Trophoblast cell (in vitro differentiated cells and primary cell): ENCODE results near the gene GLG1.

Experiments used
- DNase-seq, 2 donors: peaks; one replicate each; pipeline ENCODE4 v3.0.0-alpha.2; 2016
- H2AFZ ChIP-seq: 2 replicates; pipeline ENCODE4 v1.6.1; 2013; ENCODE audit warnings: low read length, moderate library complexity, mild to moderate bottlenecking; ENCODE audit not compliant: insufficient read depth, poor library complexity
- H2AK5ac ChIP-seq: 2 replicates; pipeline ENCODE4 v1.6.1; 2013; ENCODE audit warnings: mild to moderate bottlenecking, low read length
- H2BK120ac ChIP-seq: 2 replicates; pipeline ENCODE4 v1.6.1; 2013; ENCODE audit warnings: low read length, mild to moderate bottlenecking, moderate library complexity; ENCODE audit not compliant: insufficient read depth, poor library complexity
- H2BK12ac ChIP-seq: 2 replicates; pipeline ENCODE4 v1.6.1; 2013; ENCODE audit warnings: mild to moderate bottlenecking, low read length, moderate library complexity
- H2BK5ac ChIP-seq: 2 replicates; pipeline ENCODE4 v1.6.1; 2013; ENCODE audit warnings: low read length, low read depth, moderate library complexity, mild to moderate bottlenecking; ENCODE audit not compliant: poor library complexity
- H3K14ac ChIP-seq: 2 replicates; pipeline ENCODE4 v1.6.1; 2013; ENCODE audit warnings: mild to moderate bottlenecking, low read length
- H3K18ac ChIP-seq: 2 replicates; pipeline ENCODE4 v1.6.1; 2013; ENCODE audit warnings: mild to moderate bottlenecking, low read length
- H3K23ac ChIP-seq: 2 replicates; pipeline ENCODE4 v1.6.1; 2013; ENCODE audit warnings: low read length
- H3K27ac ChIP-seq: 2 replicates; pipeline ENCODE4 v1.5.1; 2013; ENCODE audit warnings: low read depth, mild to moderate bottlenecking, inconsistent platforms, low read length, moderate library complexity
- H3K27me3 ChIP-seq: 2 replicates; pipeline ENCODE4 v1.6.1; 2013; ENCODE audit warnings: inconsistent platforms, mild to moderate bottlenecking, low read length, moderate library complexity; ENCODE audit not compliant: insufficient read depth
- H3K36me3 ChIP-seq, 2 experiments: 1 replicate in 1 of 2; 2 replicates in 1 of 2; pipeline ENCODE4 v1.6.1; 2013; ENCODE audit warnings: low read length in 2 of 2, mild to moderate bottlenecking in 2 of 2, moderate library complexity in 1 of 2; ENCODE audit not compliant: insufficient read depth in 2 of 2, control insufficient read depth in 1 of 2
- H3K4ac ChIP-seq: 2 replicates; pipeline ENCODE4 v1.6.1; 2013; ENCODE audit warnings: low read depth, mild to moderate bottlenecking, low read length, moderate library complexity
- H3K4me1 ChIP-seq, 2 experiments: 1 replicate in 1 of 2; 2 replicates in 1 of 2; pipeline ENCODE4 v1.6.1; 2013; ENCODE audit warnings: low read length in 2 of 2, mild to moderate bottlenecking in 2 of 2, moderate library complexity in 1 of 2; ENCODE audit not compliant: insufficient read depth in 2 of 2, control insufficient read depth in 1 of 2
- H3K4me2 ChIP-seq: 2 replicates; pipeline ENCODE4 v1.6.1; 2013; ENCODE audit warnings: inconsistent platforms, mild to moderate bottlenecking, low read length, moderate library complexity
- H3K4me3 ChIP-seq: 2 replicates; pipeline ENCODE4 v1.5.1; 2013; ENCODE audit warnings: mild to moderate bottlenecking, low read depth, low read length, inconsistent platforms
- H3K79me1 ChIP-seq: one replicate; pipeline ENCODE4 v1.6.1; 2013; ENCODE audit warnings: low read length
- H3K79me2 ChIP-seq: 2 replicates; pipeline ENCODE4 v1.6.1; 2013; ENCODE audit warnings: low read length, mild to moderate bottlenecking; ENCODE audit not compliant: control insufficient read depth, insufficient read depth, poor library complexity
- H3K9ac ChIP-seq: 2 replicates; pipeline ENCODE4 v1.6.1; 2013; ENCODE audit warnings: mild to moderate bottlenecking, low read length
- H3K9me3 ChIP-seq: 2 replicates; pipeline ENCODE4 v1.6.1; 2013; ENCODE audit warnings: low read depth, mild to moderate bottlenecking, control low read depth, inconsistent platforms, low read length; ENCODE audit not compliant: insufficient read depth
- H4K12ac ChIP-seq: 2 replicates; pipeline ENCODE4 v1.6.1; 2013; ENCODE audit warnings: low read depth, mild to moderate bottlenecking, low read length, moderate library complexity
- H4K8ac ChIP-seq: 2 replicates; pipeline ENCODE4 v1.6.1; 2013; ENCODE audit warnings: low read depth, mild to moderate bottlenecking, low read length, moderate library complexity
- H4K91ac ChIP-seq: one replicate; pipeline ENCODE4 v1.6.1; 2013; ENCODE audit warnings: low read depth, mild to moderate bottlenecking, low read length, moderate library complexity
- WGBS: extraction: QIAGEN DNeasy Blood & Tissue Kit; methylation state at CpG from one replicate; pipeline ENCODE4 v1.1.7; 2013; ENCODE audit warnings: missing lambda C conversion rate; ENCODE audit not compliant: insufficient read length, insufficient coverage; ENCODE audit errors: extremely low coverage; 5-methylcytosine and 5-hydroxymethylcytosine counted together

Gene GLG1

DNA sequence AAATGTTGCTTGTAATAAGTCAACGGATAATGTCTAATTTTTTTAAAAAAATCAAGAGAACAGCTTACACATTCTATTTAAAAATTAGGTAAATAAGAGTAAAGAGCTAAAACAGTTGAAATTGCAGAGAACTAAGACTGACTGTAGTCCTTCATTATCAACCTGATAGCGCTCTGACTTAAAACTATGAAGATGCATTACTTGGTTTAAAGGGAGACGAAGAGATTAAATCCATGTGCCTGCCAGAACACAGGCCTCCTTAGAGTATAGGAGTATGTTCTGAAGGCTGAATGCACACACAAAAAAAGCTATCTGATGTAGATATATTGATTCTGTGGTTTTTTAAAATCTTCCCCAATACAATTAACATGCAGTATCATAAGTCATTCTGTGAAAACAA is 28.5 kb downstream of the GLG1 start:
- H2BK120ac ChIP-seq: no peak overlapping the region
- no peak overlapping the region for H4K8ac ChIP-seq
- no peak overlapping the region for H4K91ac ChIP-seq
- no peak overlapping the region for H3K23ac ChIP-seq
- H2BK5ac ChIP-seq: no peak overlapping the region
- no peak for DNase-seq
- no peak overlapping the region for H3K14ac ChIP-seq
- H3K9me3 ChIP-seq: no peaks in the 10 kb centered on the region
- peaks cover 1% of the 10 kb centered on the region for H3K79me2 ChIP-seq
- no peak overlapping the region for H3K18ac ChIP-seq
- no peak overlapping the region for H3K9ac ChIP-seq
- no peak overlapping the region for H3K27ac ChIP-seq
- H2BK12ac ChIP-seq: no peak overlapping the region
- H3K36me3 ChIP-seq: no peaks in the 10 kb centered on the region
- no peak overlapping the region for H3K4me2 ChIP-seq
- no peaks in the 10 kb centered on the region for H3K4me1 ChIP-seq
- no peak overlapping the region for H4K12ac ChIP-seq
- H2AK5ac ChIP-seq: no peak overlapping the region
- no peaks in the 10 kb centered on the region for H3K79me1 ChIP-seq
- no peak overlapping the region for H3K4me3 ChIP-seq
- no CpG with 5 or more reads among the region's 3 CpGs for WGBS
- H3K27me3 ChIP-seq: no peaks in the 10 kb centered on the region
- H3K4ac ChIP-seq: no peak overlapping the region
- H2AFZ ChIP-seq: no peak overlapping the region

DNA sequence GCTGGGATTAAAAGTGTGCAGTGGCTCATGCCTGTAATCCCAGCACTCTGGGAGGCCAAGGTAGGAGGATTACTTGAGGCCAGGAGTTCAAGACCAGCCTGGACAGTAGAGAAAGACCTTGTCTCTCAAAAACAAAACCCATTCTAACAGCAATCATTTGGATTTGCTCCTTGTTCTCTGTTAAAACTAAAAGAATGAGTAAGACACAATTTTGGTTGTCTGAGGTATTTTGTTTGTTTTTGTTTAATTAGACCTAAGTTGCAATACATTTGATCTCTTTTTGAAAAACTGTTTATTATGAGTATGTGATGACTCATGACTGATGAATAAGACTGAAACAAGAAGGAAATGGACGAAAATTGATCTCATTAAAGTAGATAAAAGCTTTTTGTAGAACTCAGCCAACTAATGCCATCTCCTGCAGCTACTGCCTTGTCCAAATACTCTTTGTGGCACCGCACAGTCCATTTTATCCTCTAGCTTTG is 29.0 kb downstream of the GLG1 start:
- H3K23ac ChIP-seq: no peak overlapping the region
- no peak overlapping the region for H3K9ac ChIP-seq
- no peak overlapping the region for H3K14ac ChIP-seq
- no peaks in the 10 kb centered on the region for H3K4me1 ChIP-seq
- no peaks in the 10 kb centered on the region for H3K36me3 ChIP-seq
- H3K79me1 ChIP-seq: no peaks in the 10 kb centered on the region
- H3K18ac ChIP-seq: no peak overlapping the region
- no peak overlapping the region for H2AK5ac ChIP-seq
- no peak overlapping the region for H2BK120ac ChIP-seq
- H4K12ac ChIP-seq: no peak overlapping the region
- DNase-seq: no peak
- no CpG with 5 or more reads among the region's 2 CpGs for WGBS
- no peak overlapping the region for H3K4ac ChIP-seq
- H3K79me2 ChIP-seq: peaks cover 1% of the 10 kb centered on the region
- H3K27ac ChIP-seq: no peak overlapping the region
- H4K8ac ChIP-seq: no peak overlapping the region
- no peak overlapping the region for H2AFZ ChIP-seq
- H3K4me2 ChIP-seq: no peak overlapping the region
- H3K27me3 ChIP-seq: no peaks in the 10 kb centered on the region
- no peak overlapping the region for H2BK12ac ChIP-seq
- H3K9me3 ChIP-seq: no peaks in the 10 kb centered on the region
- H3K4me3 ChIP-seq: no peak overlapping the region
- no peak overlapping the region for H4K91ac ChIP-seq
- no peak overlapping the region for H2BK5ac ChIP-seq

DNA sequence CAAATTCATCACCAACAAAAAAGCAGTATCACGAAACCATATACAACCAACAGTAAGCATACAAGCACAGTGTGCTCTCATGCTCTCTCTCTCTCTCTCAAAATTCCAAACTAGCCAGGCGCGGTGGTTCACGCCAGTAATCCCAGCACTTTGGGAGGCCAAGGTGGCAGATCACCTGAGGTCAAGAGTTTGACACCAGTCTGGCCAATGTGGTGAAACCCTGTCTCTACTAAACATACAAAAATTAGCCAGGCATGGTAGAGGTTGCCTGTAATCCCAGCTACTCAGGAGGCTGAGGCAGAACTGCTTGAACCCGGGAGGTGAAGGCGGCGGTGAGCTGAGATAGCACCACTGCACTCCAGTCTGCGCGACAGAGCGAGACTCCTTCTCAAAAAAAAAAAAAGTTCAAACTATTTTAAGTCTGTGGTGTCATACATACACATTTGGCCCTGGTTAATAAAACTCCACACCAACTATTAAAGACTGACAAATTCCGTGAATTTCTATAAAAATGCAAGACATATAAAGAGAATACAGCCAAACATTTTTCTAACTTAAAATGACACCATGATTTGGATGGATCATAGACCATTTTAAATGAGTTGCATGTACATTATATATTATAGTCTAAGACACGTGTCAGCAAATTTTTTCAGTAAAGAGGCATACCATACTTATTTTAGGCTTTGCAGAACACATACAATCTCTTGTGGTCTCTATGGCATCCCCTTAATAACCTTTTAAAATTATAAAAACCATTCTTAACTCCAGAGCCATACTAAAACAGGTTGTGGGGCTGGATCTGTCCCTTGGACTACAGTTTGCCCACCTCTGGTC is 30.9 kb downstream of the GLG1 start:
- Histone ChIP-seq H3K18ac (no peak overlapping the region), H3K23ac (no peak overlapping the region), H3K79me1 (no peaks in the 10 kb centered on the region), H4K91ac (no peak overlapping the region), H4K8ac (no peak overlapping the region), H3K27me3 (no peaks in the 10 kb centered on the region), H3K4me1 (no peaks in the 10 kb centered on the region), H3K27ac (no peak overlapping the region), H2AK5ac (no peak overlapping the region), H3K9me3 (no peaks in the 10 kb centered on the region), H2AFZ (no peak overlapping the region), H3K36me3 (no peaks in the 10 kb centered on the region), H2BK12ac (no peak overlapping the region), H3K14ac (no peak overlapping the region), H3K79me2 (no peaks in the 10 kb centered on the region), H3K4me2 (no peak overlapping the region), H3K4me3 (no peak overlapping the region), H3K4ac (no peak overlapping the region), H2BK5ac (no peak overlapping the region), H3K9ac (no peak overlapping the region), H2BK120ac (no peak overlapping the region), H4K12ac (no peak overlapping the region)
- no peak for DNase-seq
- no CpG with 5 or more reads among the region's 12 CpGs for WGBS

DNA sequence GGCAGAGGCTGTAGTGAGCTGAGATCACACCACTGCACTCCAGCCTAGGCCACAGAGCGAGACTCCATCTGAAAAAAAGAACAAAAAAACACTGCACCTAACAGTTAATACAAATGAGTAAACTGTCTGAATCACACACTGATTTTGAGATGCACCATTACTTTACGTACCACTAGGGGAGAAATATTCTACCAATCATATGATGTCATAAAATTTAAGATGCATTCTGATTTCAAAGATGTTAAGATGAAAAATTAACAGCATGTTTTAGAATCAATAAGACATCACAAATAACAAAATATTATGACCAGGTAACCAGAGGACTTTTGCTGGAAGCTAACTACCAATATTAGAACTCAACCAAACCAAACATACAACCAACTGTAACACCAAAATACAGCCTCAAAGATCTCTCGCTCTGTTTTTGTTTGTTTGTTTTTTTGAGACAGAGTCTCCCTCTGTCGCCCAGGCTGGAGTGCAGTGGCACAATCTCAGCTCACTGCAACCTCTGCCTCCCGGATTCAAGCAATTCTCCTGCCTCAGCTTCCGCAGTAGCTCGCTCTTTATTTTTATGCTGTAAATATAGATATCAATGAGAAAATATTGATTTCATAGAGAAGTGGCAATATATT is 31.6 kb downstream of the GLG1 start:
- Histone ChIP-seq H2BK120ac (no peak overlapping the region), H3K27me3 (no peaks in the 10 kb centered on the region), H3K14ac (no peak overlapping the region), H2AFZ (no peak overlapping the region), H2BK12ac (no peak overlapping the region), H3K9me3 (no peaks in the 10 kb centered on the region), H3K9ac (no peak overlapping the region), H4K12ac (no peak overlapping the region), H4K91ac (no peak overlapping the region), H3K18ac (no peak overlapping the region), H2BK5ac (no peak overlapping the region), H3K27ac (no peak overlapping the region), H3K36me3 (no peaks in the 10 kb centered on the region), H3K4me1 (no peaks in the 10 kb centered on the region), H3K79me2 (no peaks in the 10 kb centered on the region), H3K4me3 (no peak overlapping the region), H3K79me1 (no peaks in the 10 kb centered on the region), H3K23ac (no peak overlapping the region), H2AK5ac (no peak overlapping the region), H3K4me2 (no peak overlapping the region), H3K4ac (no peak overlapping the region), H4K8ac (no peak overlapping the region)
- no CpG with 5 or more reads among the region's 7 CpGs for WGBS
- DNase-seq: no peak
